Breast epithelium (tissue), 4 donors: ENCODE results near the gene OTOP2. TPM values are rescaled to one million over a fixed set of nuclear protein-coding genes. Genes with fewer than 3 reads are reported as not detected.

Experiments
- DNase-seq, 2 donors: peaks; one replicate each; pipeline ENCODE4 v3.0.0-alpha.2; 2019; ENCODE audit warnings: low spot score in 2 of 2
- H3K27ac ChIP-seq, 2 donors: fragments of 200-600 bp; sonication (generic) in 1 of 2; one replicate each; pipeline ENCODE4 v1.5.1; 2016 to 2019; ENCODE audit warnings: mild to moderate bottlenecking in 1 of 2
- H3K27me3 ChIP-seq, 2 donors: fragments of 200-600 bp; sonication (generic) in 1 of 2; one replicate each; pipeline versions ENCODE4 v1.5.1 to v1.6.0; 2017 to 2019; ENCODE audit warnings: control low read depth in 1 of 2, mild to moderate bottlenecking in 1 of 2
- H3K36me3 ChIP-seq: fragments of 200-600 bp; one replicate; pipeline ENCODE4 v1.5.1; 2019
- H3K4me1 ChIP-seq, 2 donors: fragments of 200-600 bp; sonication (generic); one replicate each; pipeline ENCODE4 v1.5.1; 2016 to 2019; ENCODE audit warnings: control low read depth in 1 of 2
- H3K4me3 ChIP-seq, 3 donors: fragments of 200-600 bp; sonication (generic); 1 replicate in 2 of 3; 2 replicates in 1 of 3; pipeline ENCODE4 v1.5.1; 2016 to 2019; ENCODE audit warnings: mild to moderate bottlenecking in 3 of 3, moderate library complexity in 2 of 3
- H3K9me3 ChIP-seq, 2 donors: fragments of 200-600 bp; sonication (generic) in 1 of 2; one replicate each; pipeline ENCODE4 v1.5.1; 2016 to 2019; ENCODE audit warnings: control low read depth in 1 of 2
- POLR2A ChIP-seq: fragments of 450-650 bp; IDR thresholded peaks from one replicate; pipeline ENCODE4 v1.6.1; 2016; ENCODE audit warnings: antibody characterized with exemption, mild to moderate bottlenecking, moderate library complexity
- POLR2AphosphoS5 ChIP-seq, 3 donors: sonication (generic); formaldehyde crosslinking; IDR thresholded peaks; one replicate each; pipeline ENCODE4 v1.6.1; 2017; ENCODE audit warnings: antibody characterized with exemption in 3 of 3
- intact Hi-C: fragments of 100-400 bp; cut with DNase I; formaldehyde crosslinking; loops from one replicate; pipeline ENCODE4 v1.15.1; 2023; ENCODE audit warnings: low total_unique reads
- total RNA-seq, 3 donors: library from RNA; depleted of rRNA; stranded (reverse); fragments of >200 nt; gene quantifications; one replicate each; pipeline ENCODE4 v1.1.0, GENCODE V29; 2016
- TF ChIP-seq, protein P1 (sequence below), 3 donors: fragments of 450-650 bp; IDR thresholded peaks; one replicate each; pipeline ENCODE4 v1.5.1; 2016 to 2017; ENCODE audit warnings: antibody characterized with exemption in 3 of 3, mild to moderate bottlenecking in 3 of 3, moderate library complexity in 3 of 3

The OTOP2 gene
- total RNA-seq, 3 donors from 2014 or later = 0.33 TPM; not detected in 2

DNA sequence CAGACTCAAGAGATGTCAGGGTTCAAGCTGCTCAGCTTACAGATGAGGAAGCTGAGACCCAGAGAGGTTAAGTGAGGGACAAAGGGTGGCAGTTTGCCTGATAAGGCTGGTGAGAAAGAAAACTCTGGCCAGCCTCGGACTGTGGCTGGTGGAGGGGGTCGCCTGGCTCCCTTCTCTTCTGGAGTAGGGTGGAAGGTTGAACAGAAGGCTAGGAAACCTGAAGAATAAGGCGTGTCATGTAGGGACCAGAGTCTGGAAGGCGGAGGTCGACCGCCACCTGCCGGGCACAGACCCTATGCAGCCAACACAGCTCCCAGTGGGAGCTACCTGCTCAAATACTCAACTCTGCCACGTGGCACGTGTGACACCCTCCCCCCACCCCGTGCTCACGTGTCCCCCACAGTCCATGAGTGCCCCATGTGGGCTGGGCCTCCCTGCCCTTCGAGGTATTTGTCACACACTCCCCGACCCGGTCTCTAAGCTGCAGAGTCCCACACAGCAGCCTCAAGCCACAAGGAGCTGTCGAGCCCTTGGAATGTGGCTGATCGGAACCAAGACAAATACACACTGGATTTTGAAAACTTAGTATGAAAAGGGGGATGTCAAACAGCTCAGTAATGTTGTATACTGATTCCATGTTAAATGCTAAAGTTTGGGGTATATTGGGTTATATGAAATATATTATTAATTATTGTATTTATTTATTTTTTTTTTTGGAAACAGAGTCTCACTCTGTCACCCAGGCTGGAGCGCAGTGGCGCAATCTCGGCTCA is 36.7 kb downstream of the OTOP2 start:
- TF ChIP-seq POLR2A (no peak), POLR2AphosphoS5 (IDR thresholded peaks at IDR 0.05) (no peak)
- TF ChIP-seq, protein P1, sequence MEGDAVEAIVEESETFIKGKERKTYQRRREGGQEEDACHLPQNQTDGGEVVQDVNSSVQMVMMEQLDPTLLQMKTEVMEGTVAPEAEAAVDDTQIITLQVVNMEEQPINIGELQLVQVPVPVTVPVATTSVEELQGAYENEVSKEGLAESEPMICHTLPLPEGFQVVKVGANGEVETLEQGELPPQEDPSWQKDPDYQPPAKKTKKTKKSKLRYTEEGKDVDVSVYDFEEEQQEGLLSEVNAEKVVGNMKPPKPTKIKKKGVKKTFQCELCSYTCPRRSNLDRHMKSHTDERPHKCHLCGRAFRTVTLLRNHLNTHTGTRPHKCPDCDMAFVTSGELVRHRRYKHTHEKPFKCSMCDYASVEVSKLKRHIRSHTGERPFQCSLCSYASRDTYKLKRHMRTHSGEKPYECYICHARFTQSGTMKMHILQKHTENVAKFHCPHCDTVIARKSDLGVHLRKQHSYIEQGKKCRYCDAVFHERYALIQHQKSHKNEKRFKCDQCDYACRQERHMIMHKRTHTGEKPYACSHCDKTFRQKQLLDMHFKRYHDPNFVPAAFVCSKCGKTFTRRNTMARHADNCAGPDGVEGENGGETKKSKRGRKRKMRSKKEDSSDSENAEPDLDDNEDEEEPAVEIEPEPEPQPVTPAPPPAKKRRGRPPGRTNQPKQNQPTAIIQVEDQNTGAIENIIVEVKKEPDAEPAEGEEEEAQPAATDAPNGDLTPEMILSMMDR (IDR thresholded peaks at IDR 0.05) = no peak
- Histone ChIP-seq H3K27ac (no peak overlapping the region), H3K27me3 (no peaks in the 10 kb centered on the region), H3K36me3 (no peaks in the 10 kb centered on the region), H3K4me1 (no peaks in the 10 kb centered on the region), H3K4me3 (no peak overlapping the region), H3K9me3 (no peaks in the 10 kb centered on the region)
- intact Hi-C loops = no loop called here
- DNase-seq = no peak

DNA sequence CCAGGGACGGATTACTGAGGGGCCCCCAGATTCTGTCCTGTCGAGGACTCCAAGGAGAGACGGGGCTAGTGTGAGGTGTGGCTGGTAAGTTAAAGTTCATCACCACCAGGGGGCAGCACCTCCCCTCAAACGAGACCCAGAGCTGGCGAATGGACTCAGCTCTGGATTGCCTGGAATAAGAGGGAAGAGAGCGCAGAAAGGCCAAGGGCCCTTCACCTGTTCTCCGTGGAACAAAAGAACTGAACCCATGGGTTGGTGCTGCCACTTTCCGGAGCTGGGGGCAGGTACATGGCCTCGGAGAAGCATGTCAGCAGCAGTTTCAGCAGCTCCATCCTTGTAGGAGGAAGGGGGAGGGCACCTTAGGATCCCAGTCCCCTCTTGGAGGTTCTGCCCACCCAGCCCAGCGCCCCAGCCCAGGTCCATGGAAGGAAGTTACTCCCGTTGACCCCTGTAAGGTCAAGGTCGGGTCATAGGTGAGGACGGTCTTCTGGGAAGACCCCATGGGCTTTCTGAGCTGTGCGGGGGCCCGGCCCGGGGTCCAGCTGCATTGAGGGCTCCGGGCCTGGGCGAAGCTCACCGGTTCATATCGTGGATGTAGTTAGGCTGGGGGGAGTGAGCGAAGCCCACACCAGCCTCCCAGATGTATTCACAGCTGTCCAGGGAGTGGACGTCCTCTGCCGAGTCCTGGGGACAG is 37.7 kb downstream of the OTOP2 start:
- no peak overlapping the region for H3K4me3 ChIP-seq
- DNase-seq = peak; percentile 85 to 92
- H3K4me1 ChIP-seq = no peaks in the 10 kb centered on the region
- H3K27me3 ChIP-seq = no peaks in the 10 kb centered on the region
- TF ChIP-seq, protein P1 (IDR thresholded peaks at IDR 0.05) = peak; percentile 68 to 90 (median 78)
- TF ChIP-seq POLR2A (no peak), POLR2AphosphoS5 (IDR thresholded peaks at IDR 0.05) (no peak)
- intact Hi-C loops = no loop called here
- no peak overlapping the region for H3K27ac ChIP-seq
- no peaks in the 10 kb centered on the region for H3K36me3 ChIP-seq
- H3K9me3 ChIP-seq = no peaks in the 10 kb centered on the region

DNA sequence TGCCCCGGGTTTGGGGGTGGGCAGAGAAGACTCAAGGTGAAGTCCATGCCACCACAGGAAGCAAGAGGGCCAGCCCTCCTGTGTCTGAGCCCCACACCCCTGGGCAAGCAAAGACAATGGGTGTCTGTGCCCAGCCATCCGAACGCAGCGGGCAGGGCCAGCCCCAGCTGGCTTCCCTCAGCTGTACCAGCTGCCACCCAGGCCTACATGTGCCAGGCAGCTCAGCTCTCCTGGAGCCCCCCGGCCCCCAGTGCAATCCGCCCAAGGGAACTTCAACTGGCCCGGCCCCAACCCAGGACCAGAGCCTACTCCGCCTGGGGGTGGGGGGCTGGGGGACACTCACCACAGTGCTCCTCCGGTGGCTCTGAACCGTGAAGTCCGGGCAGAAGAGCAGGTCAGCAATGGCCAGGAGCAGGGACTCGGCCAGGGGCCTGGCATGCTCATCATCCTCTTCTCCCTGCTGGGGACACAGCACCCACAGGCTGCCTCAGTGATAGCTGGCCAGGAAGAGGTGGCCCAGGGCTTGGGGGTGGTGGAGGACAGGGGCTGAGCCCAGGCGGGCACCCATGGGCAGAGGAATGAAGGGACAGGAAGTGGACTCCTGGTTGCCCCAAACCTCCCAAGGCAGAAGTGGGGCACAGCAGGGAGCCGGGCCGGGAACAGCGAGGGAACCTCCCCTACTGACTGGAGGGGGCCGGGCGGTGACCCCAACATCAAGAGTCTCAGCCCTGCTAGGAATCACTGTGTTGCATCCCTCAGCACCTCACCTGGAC is 38.7 kb downstream of the OTOP2 start:
- H3K4me1 ChIP-seq = no peaks in the 10 kb centered on the region
- intact Hi-C loops = no loop called here
- H3K36me3 ChIP-seq = no peaks in the 10 kb centered on the region
- no peak overlapping the region for H3K4me3 ChIP-seq
- no peaks in the 10 kb centered on the region for H3K27me3 ChIP-seq
- TF ChIP-seq POLR2AphosphoS5 (IDR thresholded peaks at IDR 0.05) = no peak
- TF ChIP-seq, protein P1 (IDR thresholded peaks at IDR 0.05) = no peak
- TF ChIP-seq POLR2A = no peak
- H3K9me3 ChIP-seq = no peaks in the 10 kb centered on the region
- peak overlapping the region in 1 of 2 donors; percentile 12 for H3K27ac ChIP-seq
- no peak for DNase-seq

DNA sequence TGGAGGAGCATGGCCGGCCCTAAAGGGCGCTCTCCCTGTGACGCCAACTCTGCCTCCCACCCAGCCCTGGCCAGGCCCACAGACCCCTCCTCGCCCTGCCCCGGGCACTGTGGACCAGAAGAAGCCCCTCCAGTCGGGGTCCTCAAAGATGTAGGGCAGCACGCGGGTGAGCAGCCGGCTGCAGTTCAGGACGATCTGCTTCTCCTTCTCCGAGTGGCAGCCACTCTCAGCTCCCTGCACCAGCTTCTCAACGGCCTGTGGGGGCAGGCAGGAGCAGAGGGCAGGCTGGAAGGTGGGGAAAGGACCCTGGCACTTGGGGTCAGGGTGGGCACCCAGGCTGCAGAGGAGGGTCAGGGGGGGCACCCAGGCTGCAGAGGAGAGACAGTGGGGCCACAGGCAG is 39.6 kb downstream of the OTOP2 start:
- H3K27me3 ChIP-seq = no peaks in the 10 kb centered on the region
- H3K27ac ChIP-seq = no peak overlapping the region
- intact Hi-C loops = no loop called here
- TF ChIP-seq, protein P1 (IDR thresholded peaks at IDR 0.05) = no peak
- no peak for TF ChIP-seq POLR2AphosphoS5 (IDR thresholded peaks at IDR 0.05)
- no peak for TF ChIP-seq POLR2A
- H3K4me1 ChIP-seq = peaks cover 0 to under 1% of the 10 kb centered on the region in 2 donors
- no peak overlapping the region for H3K4me3 ChIP-seq
- H3K9me3 ChIP-seq = no peaks in the 10 kb centered on the region
- no peaks in the 10 kb centered on the region for H3K36me3 ChIP-seq
- DNase-seq = no peak
